HepG2 (cell line): ENCODE data around the gene ZSWIM6. TPM values are rescaled to one million over a fixed set of nuclear protein-coding genes. Genes with fewer than 3 reads are reported as not detected.

Source experiments
- ATAC-seq: fragments of 200-7000 bp; cut with Tn5 transposase; 3 replicates; pipeline ENCODE4 v1.9.1; 2020; ENCODE audit warnings: mild to moderate bottlenecking, moderate library complexity
- BruUV-seq: library from RNA; stranded (reverse); fragments of 400-500 nt; replicated peaks from 2 replicates; lab custom pipeline; 2021; lab: Mats Ljungman, UMichigan
- CTCF ChIA-PET: fragments of 300-600 bp; formaldehyde crosslinking; extraction: SDS; loops from one replicate; lab custom pipeline; 2021; ENCODE audit warnings: low total read pairs, inconsistent platforms, low intra/inter-chr PET ratio; lab: Yijun Ruan, JAX
- POLR2A ChIA-PET: fragments of 350-600 bp; sonication (Branson Sonifier 250); formaldehyde crosslinking; loops from one replicate; lab custom pipeline; 2020; ENCODE audit warnings: antibody characterized with exemption, inconsistent platforms; lab: Yijun Ruan, JAX
- DNase-seq: peaks from one replicate; pipeline ENCODE4 v3.0.0-alpha.2; 2015; ENCODE audit warnings: low spot score
- FAIRE-seq: peaks from 3 replicates; lab custom pipeline; 2011; peaks lifted over from hg19 to GRCh38; lab: Jason Lieb, UNC
- H2AFZ ChIP-seq: one replicate; pipeline ENCODE4 v1.6.1; 2011; ENCODE audit warnings: low read length, inconsistent platforms
- H3K27ac ChIP-seq: fragments of 300-600 bp; 3 replicates; pipeline ENCODE4 v1.8.0; 2011; ENCODE audit warnings: mixed run types, mild to moderate bottlenecking, mixed read lengths, low read length, inconsistent platforms; ENCODE audit not compliant: insufficient read depth; ENCODE audit errors: extremely low read length
- H3K27me3 ChIP-seq, 2 experiments: fragments of 200-600 bp in 1 of 2; 2 replicates in 1 of 2; 3 replicates in 1 of 2; pipeline versions ENCODE4 v1.6.0 to v1.8.0; 2011; ENCODE audit warnings: low read length in 2 of 2, mild to moderate bottlenecking in 2 of 2, moderate library complexity in 2 of 2, inconsistent platforms in 1 of 2; ENCODE audit not compliant: insufficient read depth in 2 of 2, control insufficient read depth in 1 of 2
- H3K36me3 ChIP-seq, 2 experiments: fragments of 200-600 bp in 1 of 2; replicated peaks in 1 of 2; 2 replicates in 1 of 2; 3 replicates in 1 of 2; pipeline versions ENCODE4 v1.5.1 to v1.8.0; 2011; ENCODE audit warnings: low read length in 2 of 2, inconsistent platforms in 1 of 2; ENCODE audit not compliant: insufficient read depth in 2 of 2, control insufficient read depth in 1 of 2
- H3K4me1 ChIP-seq: 2 replicates; pipeline ENCODE4 v1.5.1; 2012; ENCODE audit warnings: low read length, inconsistent platforms; ENCODE audit not compliant: insufficient read depth
- H3K4me2 ChIP-seq: 2 replicates; pipeline ENCODE4 v1.6.0; 2011; ENCODE audit warnings: low read depth, low read length, inconsistent platforms
- H3K4me3 ChIP-seq, 3 experiments: fragments of 200-600 bp in 1 of 3; sonication (generic), shearing (Covaris generic) in 1 of 3; replicated peaks in 1 of 3; 2 replicates each; pipeline ENCODE4 v1.5.1; 2011 to 2016; ENCODE audit warnings: low read length in 3 of 3, inconsistent platforms in 2 of 3, low read depth in 2 of 3, mild to moderate bottlenecking in 2 of 3, control low read depth in 1 of 3, mixed read lengths in 1 of 3; ENCODE audit not compliant: insufficient read depth in 1 of 3
- H3K79me2 ChIP-seq: one replicate; pipeline ENCODE4 v1.6.1; 2011; ENCODE audit warnings: low read length, inconsistent platforms; ENCODE audit not compliant: insufficient read depth
- H3K9ac ChIP-seq: 2 replicates; pipeline ENCODE4 v1.6.0; 2011; ENCODE audit warnings: mild to moderate bottlenecking, low read depth, low read length, inconsistent platforms; ENCODE audit not compliant: insufficient read depth
- H3K9me3 ChIP-seq: 2 replicates; pipeline ENCODE4 v1.5.1; 2012; ENCODE audit warnings: mild to moderate bottlenecking, low read length
- H4K20me1 ChIP-seq: 2 replicates; pipeline ENCODE4 v1.6.0; 2011; ENCODE audit warnings: inconsistent platforms, mild to moderate bottlenecking, low read length, moderate library complexity; ENCODE audit not compliant: insufficient read depth
- CBFB ChIP-seq: sonication (generic); formaldehyde crosslinking; IDR thresholded peaks from 2 replicates; pipeline ENCODE4 v1.4.0; 2020; ENCODE audit warnings: missing genetic modification reagents
- CEBPB ChIP-seq: IDR thresholded peaks from 2 replicates; pipeline ENCODE4 v1.6.1; 2011; ENCODE audit warnings: low read depth, low read length, improper control_type of control experiment, borderline replicate concordance
- KLF13 ChIP-seq: sonication (generic); formaldehyde crosslinking; IDR thresholded peaks from 2 replicates; pipeline ENCODE4 v1.4.0; 2020; ENCODE audit warnings: mild to moderate bottlenecking, missing genetic modification reagents
- MEIS2 ChIP-seq: sonication (generic); formaldehyde crosslinking; IDR thresholded peaks from 2 replicates; pipeline ENCODE4 v1.9.0; 2021; ENCODE audit warnings: mild to moderate bottlenecking, missing genetic modification reagents
- PLRG1 ChIP-seq: fragments of 450-650 bp; conservative IDR thresholded peaks from 2 replicates; pipeline ENCODE4 v1.6.1; 2016
- RAD51 ChIP-seq: fragments of 450-650 bp; IDR thresholded peaks from 2 replicates; pipeline ENCODE4 v1.6.1; 2016; ENCODE audit warnings: borderline replicate concordance
- RORA ChIP-seq: sonication (generic); formaldehyde crosslinking; IDR thresholded peaks from 2 replicates; pipeline ENCODE4 v1.5.0; 2020; ENCODE audit warnings: mild to moderate bottlenecking, missing genetic modification reagents, moderate library complexity
- TBX2 ChIP-seq: sonication (generic); formaldehyde crosslinking; IDR thresholded peaks from 2 replicates; pipeline ENCODE4 v1.5.0; 2020; ENCODE audit warnings: missing genetic modification reagents, mild to moderate bottlenecking, borderline replicate concordance
- TCF7L2 ChIP-seq: IDR thresholded peaks from 2 replicates; pipeline ENCODE4 v1.6.1; 2011; ENCODE audit warnings: mild to moderate bottlenecking, low read depth, low read length, moderate library complexity
- ZNF101 ChIP-seq: sonication (generic); formaldehyde crosslinking; IDR thresholded peaks from 2 replicates; pipeline ENCODE4 v1.4.0; 2020; ENCODE audit warnings: mild to moderate bottlenecking, low read depth, missing genetic modification reagents, borderline replicate concordance
- ZNF17 ChIP-seq: sonication (generic); formaldehyde crosslinking; IDR thresholded peaks from 2 replicates; pipeline ENCODE4 v1.5.0; 2020; ENCODE audit warnings: mild to moderate bottlenecking, missing genetic modification reagents
- ZNF510 ChIP-seq: sonication (generic); formaldehyde crosslinking; IDR thresholded peaks from 2 replicates; pipeline ENCODE4 v1.4.0; 2020; ENCODE audit warnings: low read depth, mild to moderate bottlenecking, missing genetic modification reagents
- WGBS: methylation state at CpG from one replicate; pipeline ENCODE4 v1.1.6; 2017; ENCODE audit warnings: low lambda C conversion rate; 5-methylcytosine and 5-hydroxymethylcytosine counted together
- in situ Hi-C: cut with HindIII; loops from 2 replicates; pipeline ENCODE4 v1.10.0; 2017; ENCODE audit warnings: low pct_unique_long_range_greater_than_20kb; ENCODE audit not compliant: extremely low pct_ligation_motif_present
- intact Hi-C: fragments of 100-400 bp; cut with micrococcal nuclease; formaldehyde crosslinking; loops from one replicate; pipeline ENCODE4 v1.10.0; 2022; ENCODE audit not compliant: unreplicated experiment
- polyA plus RNA-seq, 8 experiments: library from polyadenylated mRNA; depleted of rRNA in 3 of 8; stranded (reverse) in 7 of 8; unstranded in 1 of 8; fragments of >200 nt; fragmentation: Illumina TruSeq in 4 of 8; extraction: Trizol in 4 of 8; gene quantifications; 2 replicates each; pipeline versions ENCODE4 v1.2.1 to v1.2.3, GENCODE V29; 2011 to 2016; ENCODE audit warnings: low read depth in 4 of 8, missing spikeins in 1 of 8, mixed read lengths in 1 of 8; ENCODE audit not compliant: insufficient read depth in 1 of 8
- total RNA-seq, 5 experiments: library from RNA; depleted of rRNA; stranded (reverse); fragments of >200 nt; fragmentation: Illumina TruSeq; extraction: Trizol; gene quantifications; 2 replicates each; pipeline ENCODE4 v1.2.3, GENCODE V29; 2016; ENCODE audit warnings: low read depth in 1 of 5
- TF ChIP-seq, protein P1 (sequence below): sonication (generic); formaldehyde crosslinking; IDR thresholded peaks from 2 replicates; pipeline ENCODE4 v1.5.0; 2020; ENCODE audit warnings: mild to moderate bottlenecking, missing genetic modification reagents
- TF ChIP-seq, protein P2 (sequence below), 2 experiments: sonication (generic) in 1 of 2; formaldehyde crosslinking in 1 of 2; IDR thresholded peaks; 2 replicates each; pipeline versions ENCODE4 v1.5.1 to v1.6.1; 2011 to 2020; ENCODE audit warnings: borderline replicate concordance in 1 of 2, low read depth in 1 of 2, low read length in 1 of 2, mild to moderate bottlenecking in 1 of 2, missing genetic modification reagents in 1 of 2, moderate library complexity in 1 of 2

ZSWIM6 gene
- total and polyA plus RNA-seq, 2 of the 13 experiments (the other 11 are each of a cell fraction or from before 2014, with no cell fraction given) = 0.82 to 1.9 TPM

DNA sequence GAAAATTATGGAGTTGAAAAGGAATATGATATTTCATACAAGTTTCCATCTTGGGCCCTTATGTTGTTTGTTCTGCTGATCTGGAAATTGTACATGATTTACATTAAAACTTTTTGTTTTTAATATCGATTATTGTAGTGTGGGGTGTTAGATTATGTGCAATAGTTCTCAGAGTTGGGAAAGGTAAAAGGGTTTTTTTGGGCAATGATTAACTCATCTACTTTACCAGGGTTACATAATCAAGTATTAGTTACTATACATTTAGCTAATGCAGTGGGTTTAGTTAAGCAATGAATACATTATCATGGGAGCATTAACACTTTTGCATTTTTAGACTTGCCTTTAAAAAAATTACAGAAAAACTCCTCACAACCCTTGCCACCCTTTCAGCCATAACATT is 134.0 kb downstream of the ZSWIM6 start:
- CTCF ChIA-PET = no interaction called here
- no TSS peak for BruUV-seq
- intact Hi-C loops = no loop called here
- no peak for ATAC-seq
- H3K79me2 ChIP-seq = no peaks in the 10 kb centered on the region
- no peak for DNase-seq
- no peak overlapping the region for H3K4me3 ChIP-seq
- FAIRE-seq = no peak
- H2AFZ ChIP-seq = no peak overlapping the region
- H3K4me1 ChIP-seq = peaks cover 18% of the 10 kb centered on the region; the same call in 1 of the 2 replicates
- H3K36me3 ChIP-seq = no peaks in the 10 kb centered on the region
- no peaks in the 10 kb centered on the region for H4K20me1 ChIP-seq
- no peaks in the 10 kb centered on the region for H3K9me3 ChIP-seq
- H3K4me2 ChIP-seq = no peak overlapping the region
- TF ChIP-seq RAD51 (no peak), CEBPB (peak; percentile 50; the same call in 1 of the 2 replicates)
- WGBS = 3% methylated on average over 1 of the region's 1 CpG
- no peak overlapping the region for H3K9ac ChIP-seq
- H3K27ac ChIP-seq = no peak overlapping the region
- H3K27me3 ChIP-seq = no peaks in the 10 kb centered on the region
- POLR2A ChIA-PET = no interaction called here
- in situ Hi-C loops = no loop called here

DNA sequence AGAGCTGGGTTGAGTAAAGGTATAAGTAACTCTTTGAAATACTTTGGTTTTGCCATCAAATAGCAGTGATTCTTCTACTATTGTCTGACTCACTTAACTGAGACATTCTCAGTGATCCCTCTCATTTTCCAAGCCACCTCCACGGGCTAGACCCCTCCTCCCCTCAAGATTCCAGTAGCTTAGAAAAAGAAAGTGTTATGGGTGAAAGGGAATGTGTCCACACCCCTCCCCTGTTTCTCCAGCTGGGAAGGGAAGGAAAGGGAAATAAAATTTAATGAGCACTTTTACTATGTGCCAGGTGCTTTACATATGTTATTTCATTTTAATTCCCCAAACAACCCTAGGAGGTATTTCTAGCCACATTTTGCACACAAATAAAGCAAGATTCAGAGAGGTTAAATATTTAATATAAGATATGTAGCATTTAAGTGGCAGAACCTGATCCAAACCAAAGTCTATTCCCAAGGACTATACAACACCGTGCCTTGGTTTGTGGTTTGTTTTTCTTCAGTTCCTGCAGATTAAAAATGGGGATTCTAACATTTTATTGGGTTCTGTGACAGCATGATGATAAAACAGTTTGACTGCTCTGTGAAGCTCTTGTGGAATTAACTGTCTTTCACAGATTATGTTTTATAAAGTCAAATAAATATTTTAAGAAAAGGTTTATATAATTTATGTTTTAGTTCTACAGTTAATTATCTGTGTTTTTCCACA is 135.9 kb downstream of the ZSWIM6 start:
- BruUV-seq = no TSS peak
- ChIA-PET CTCF (no interaction called here), POLR2A (no interaction called here)
- DNase-seq = no peak
- FAIRE-seq = no peak
- no peaks in the 10 kb centered on the region for H3K36me3 ChIP-seq
- no peak overlapping the region for H3K4me2 ChIP-seq
- no peak overlapping the region for H3K9ac ChIP-seq
- intact Hi-C loops = no loop called here
- H3K27me3 ChIP-seq = no peaks in the 10 kb centered on the region
- no peak overlapping the region for H2AFZ ChIP-seq
- no peak overlapping the region for H3K27ac ChIP-seq
- no peak overlapping the region for H3K4me3 ChIP-seq
- H3K9me3 ChIP-seq = no peaks in the 10 kb centered on the region
- no peaks in the 10 kb centered on the region for H4K20me1 ChIP-seq
- no peaks in the 10 kb centered on the region for H3K79me2 ChIP-seq
- ATAC-seq = no peak
- WGBS = 33% methylated on average over 2 of the region's 2 CpGs
- in situ Hi-C loops = no loop called here
- H3K4me1 ChIP-seq = peaks cover 18% of the 10 kb centered on the region; the same call in 1 of the 2 replicates
- TF ChIP-seq TCF7L2 = no peak
- TF ChIP-seq, protein P1, sequence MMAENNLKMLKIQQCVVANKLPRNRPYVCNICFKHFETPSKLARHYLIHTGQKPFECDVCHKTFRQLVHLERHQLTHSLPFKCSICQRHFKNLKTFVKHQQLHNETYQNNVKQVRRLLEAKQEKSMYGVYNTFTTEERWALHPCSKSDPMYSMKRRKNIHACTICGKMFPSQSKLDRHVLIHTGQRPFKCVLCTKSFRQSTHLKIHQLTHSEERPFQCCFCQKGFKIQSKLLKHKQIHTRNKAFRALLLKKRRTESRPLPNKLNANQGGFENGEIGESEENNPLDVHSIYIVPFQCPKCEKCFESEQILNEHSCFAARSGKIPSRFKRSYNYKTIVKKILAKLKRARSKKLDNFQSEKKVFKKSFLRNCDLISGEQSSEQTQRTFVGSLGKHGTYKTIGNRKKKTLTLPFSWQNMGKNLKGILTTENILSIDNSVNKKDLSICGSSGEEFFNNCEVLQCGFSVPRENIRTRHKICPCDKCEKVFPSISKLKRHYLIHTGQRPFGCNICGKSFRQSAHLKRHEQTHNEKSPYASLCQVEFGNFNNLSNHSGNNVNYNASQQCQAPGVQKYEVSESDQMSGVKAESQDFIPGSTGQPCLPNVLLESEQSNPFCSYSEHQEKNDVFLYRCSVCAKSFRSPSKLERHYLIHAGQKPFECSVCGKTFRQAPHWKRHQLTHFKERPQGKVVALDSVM = no peak
- no peak for TF ChIP-seq ZNF101 (CRISPR knock-in tag)
- no peak for TF ChIP-seq KLF13
- TF ChIP-seq PLRG1 = no peak
- no peak for TF ChIP-seq RORA (CRISPR knock-in tag)
- no peak for TF ChIP-seq TBX2
- no peak for TF ChIP-seq CBFB (CRISPR knock-in tag)
- TF ChIP-seq MEIS2 (CRISPR knock-in tag) = no peak
- no peak for TF ChIP-seq ZNF17 (CRISPR knock-in tag)
- TF ChIP-seq ZNF510 (CRISPR knock-in tag) = no peak
- TF ChIP-seq, protein P2, sequence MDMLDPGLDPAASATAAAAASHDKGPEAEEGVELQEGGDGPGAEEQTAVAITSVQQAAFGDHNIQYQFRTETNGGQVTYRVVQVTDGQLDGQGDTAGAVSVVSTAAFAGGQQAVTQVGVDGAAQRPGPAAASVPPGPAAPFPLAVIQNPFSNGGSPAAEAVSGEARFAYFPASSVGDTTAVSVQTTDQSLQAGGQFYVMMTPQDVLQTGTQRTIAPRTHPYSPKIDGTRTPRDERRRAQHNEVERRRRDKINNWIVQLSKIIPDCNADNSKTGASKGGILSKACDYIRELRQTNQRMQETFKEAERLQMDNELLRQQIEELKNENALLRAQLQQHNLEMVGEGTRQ (IDR thresholded peaks at IDR 0.05; ENCODE audit: low read depth, low read length) = no peak
- TF ChIP-seq, protein P2 (CRISPR knock-in tag; IDR thresholded peaks at IDR 0.05; ENCODE audit: borderline replicate concordance) = no peak
